ENCODE data around the gene HECW1. TPM values are rescaled to one million over a fixed set of nuclear protein-coding genes. Genes with fewer than 3 reads are reported as not detected.

Gene HECW1
- total and polyA plus RNA-seq, 2 of the 8 experiments (the other 6 are each of a cell fraction or from before 2014, with no cell fraction given), result 2.9 to 12.7 TPM

GRCh38 chr7:43362652-43363034 lies 250.2 kb downstream of the HECW1 start (continued):
- TF ChIP-seq EZH2 (IDR thresholded peaks at IDR 0.05; ENCODE audit: low read depth, low read length, severe bottlenecking) (no peak), POLR2AphosphoS5 (IDR thresholded peaks at IDR 0.05; ENCODE audit: low read depth, low read length) (no peak), SIX5 (IDR thresholded peaks at IDR 0.05; ENCODE audit: low read depth, low read length) (no peak), POLR2A (IDR thresholded peaks at IDR 0.05; ENCODE audit: control extremely low read depth in 1 of 2, low read depth in 2 of 2, low read length in 2 of 2) (no peak), MAX (IDR thresholded peaks at IDR 0.05) (no peak)

Measured in H1 (cell line).